ENCODE measurements around the gene CCDC158. TPM values are rescaled to one million over a fixed set of nuclear protein-coding genes. Genes with fewer than 3 reads are reported as not detected.
A peak's percentile ranks its signal among the peaks of the same experiment; 100 is the strongest.
"Not testable (repeated sequence)": the region's sequence is repeated elsewhere in the genome, so short reads cannot be mapped to it uniquely, and the experiment has no call there.

CCDC158 gene
- total RNA-seq, 1 donor from 2014 or later, result 2.9 TPM

- DNase-seq (ENCODE audit: low spot score), result not testable (repeated sequence)
Measured at GRCh38 chr4:76281594-76281993, 139.3 kb downstream of the CCDC158 start.

GRCh38 chr4:76280488-76281441 is 140.2 kb downstream of the CCDC158 start:
- peak; percentile 3 for DNase-seq (ENCODE audit: low spot score)

- no peak for DNase-seq (ENCODE audit: low spot score)
Measured at GRCh38 chr4:76279462-76279861, 141.5 kb downstream of the CCDC158 start.

GRCh38 chr4:76278583-76278982 is 142.4 kb downstream of the CCDC158 start:
- DNase-seq (ENCODE audit: low spot score), result no peak

GRCh38 chr4:76277667-76278066 is 143.3 kb downstream of the CCDC158 start:
- no peak for DNase-seq (ENCODE audit: low spot score)

- DNase-seq (ENCODE audit: low spot score), result no peak
Measured at GRCh38 chr4:76276813-76277212, 144.1 kb downstream of the CCDC158 start.

- no peak for DNase-seq (ENCODE audit: low spot score)
Measured at GRCh38 chr4:76275486-76276124, 145.3 kb downstream of the CCDC158 start.

GRCh38 chr4:76272999-76273398 is 147.9 kb downstream of the CCDC158 start:
- DNase-seq (ENCODE audit: low spot score), result no peak

GRCh38 chr4:76272582-76272981 is 148.4 kb downstream of the CCDC158 start:
- DNase-seq (ENCODE audit: low spot score), result no peak

- DNase-seq (ENCODE audit: low spot score), result no peak
Measured at GRCh38 chr4:76272073-76272472, 148.9 kb downstream of the CCDC158 start.

GRCh38 chr4:76271248-76271647 is 149.7 kb downstream of the CCDC158 start:
- no peak for DNase-seq (ENCODE audit: low spot score)

- no peak for DNase-seq (ENCODE audit: low spot score)
Measured at GRCh38 chr4:76270244-76271175, 150.4 kb downstream of the CCDC158 start.

- DNase-seq (ENCODE audit: low spot score), result no peak
Measured at GRCh38 chr4:76267811-76268210, 153.1 kb downstream of the CCDC158 start.

- DNase-seq (ENCODE audit: low spot score), result no peak
Measured at GRCh38 chr4:76266627-76267026, 154.3 kb downstream of the CCDC158 start.

- no peak for DNase-seq (ENCODE audit: low spot score)
Measured at GRCh38 chr4:76265631-76266218, 155.2 kb downstream of the CCDC158 start.

Other genes with a start within 250 kb of the CCDC158 start
- gene SCARB2, start 207.3 kb downstream of the CCDC158 start, total RNA-seq (ENCODE audit: insufficient read depth, low replicate concordance), result 173 TPM
- 4.3 TPM for gene FAM47E, start 169.4 kb downstream of the CCDC158 start, total RNA-seq (ENCODE audit: insufficient read depth, low replicate concordance)
- 29.1 TPM for gene STBD1, start 114.4 kb downstream of the CCDC158 start, total RNA-seq (ENCODE audit: insufficient read depth, low replicate concordance)
- gene SHROOM3, start 14.1 kb upstream of the CCDC158 start, total RNA-seq (ENCODE audit: insufficient read depth, low replicate concordance), result 33.2 TPM